Measurements from ENCODE around the gene CACNA2D4.

CACNA2D4 gene

DNA sequence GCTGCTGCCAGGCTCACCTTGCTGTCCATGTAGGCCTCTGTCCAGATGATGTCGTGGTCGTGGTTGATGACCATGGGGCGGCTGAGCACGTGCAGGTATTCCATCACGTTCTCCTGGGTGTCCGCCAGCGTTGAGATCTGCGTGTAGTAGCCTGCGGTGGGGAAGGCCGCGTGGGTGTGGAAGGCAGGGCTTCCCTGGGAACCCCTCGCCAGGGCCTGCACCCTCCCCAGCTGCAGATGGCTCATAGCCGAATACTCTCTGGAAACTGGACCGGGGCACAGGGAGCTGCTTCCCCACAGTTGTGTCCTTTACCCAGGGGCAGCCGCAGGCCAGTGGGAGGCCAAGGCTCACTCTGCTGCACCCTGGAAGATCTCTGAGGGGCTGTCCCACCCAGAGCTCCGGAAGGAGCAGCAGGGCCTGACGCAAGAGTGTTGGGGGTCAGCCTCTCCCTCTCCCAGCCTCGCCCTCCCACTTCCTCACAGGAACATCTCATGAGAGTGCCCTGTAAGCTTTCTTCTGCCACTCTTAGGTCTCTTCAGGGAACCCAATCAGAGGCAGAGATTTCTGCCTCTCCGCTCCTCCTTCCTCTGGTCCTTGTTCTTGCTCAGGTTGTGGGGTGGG is 35.5 kb downstream of the CACNA2D4 start:
- no peaks in the 10 kb centered on the region for H3K79me2 ChIP-seq
- no peak overlapping the region for H3K27ac ChIP-seq
- no peaks in the 10 kb centered on the region for H3K4me1 ChIP-seq
- H3K4me3 ChIP-seq (ENCODE audit: low read depth, low read length) = no peak overlapping the region
- H3K27me3 ChIP-seq (ENCODE audit: control insufficient read depth, insufficient read depth, low read length) = no peaks in the 10 kb centered on the region
- H2AFZ ChIP-seq = no peak overlapping the region
- H3K9ac ChIP-seq = no peak overlapping the region
- no peaks in the 10 kb centered on the region for H3K36me3 ChIP-seq (ENCODE audit: control insufficient read depth, insufficient read depth, low read length)
- no peaks in the 10 kb centered on the region for H3K9me3 ChIP-seq (ENCODE audit: control insufficient read depth, low read length)
- TF ChIP-seq, protein P1, sequence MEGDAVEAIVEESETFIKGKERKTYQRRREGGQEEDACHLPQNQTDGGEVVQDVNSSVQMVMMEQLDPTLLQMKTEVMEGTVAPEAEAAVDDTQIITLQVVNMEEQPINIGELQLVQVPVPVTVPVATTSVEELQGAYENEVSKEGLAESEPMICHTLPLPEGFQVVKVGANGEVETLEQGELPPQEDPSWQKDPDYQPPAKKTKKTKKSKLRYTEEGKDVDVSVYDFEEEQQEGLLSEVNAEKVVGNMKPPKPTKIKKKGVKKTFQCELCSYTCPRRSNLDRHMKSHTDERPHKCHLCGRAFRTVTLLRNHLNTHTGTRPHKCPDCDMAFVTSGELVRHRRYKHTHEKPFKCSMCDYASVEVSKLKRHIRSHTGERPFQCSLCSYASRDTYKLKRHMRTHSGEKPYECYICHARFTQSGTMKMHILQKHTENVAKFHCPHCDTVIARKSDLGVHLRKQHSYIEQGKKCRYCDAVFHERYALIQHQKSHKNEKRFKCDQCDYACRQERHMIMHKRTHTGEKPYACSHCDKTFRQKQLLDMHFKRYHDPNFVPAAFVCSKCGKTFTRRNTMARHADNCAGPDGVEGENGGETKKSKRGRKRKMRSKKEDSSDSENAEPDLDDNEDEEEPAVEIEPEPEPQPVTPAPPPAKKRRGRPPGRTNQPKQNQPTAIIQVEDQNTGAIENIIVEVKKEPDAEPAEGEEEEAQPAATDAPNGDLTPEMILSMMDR (IDR thresholded peaks at IDR 0.05) = no peak
- no peak overlapping the region for H3K4me2 ChIP-seq (ENCODE audit: low read length)

DNA sequence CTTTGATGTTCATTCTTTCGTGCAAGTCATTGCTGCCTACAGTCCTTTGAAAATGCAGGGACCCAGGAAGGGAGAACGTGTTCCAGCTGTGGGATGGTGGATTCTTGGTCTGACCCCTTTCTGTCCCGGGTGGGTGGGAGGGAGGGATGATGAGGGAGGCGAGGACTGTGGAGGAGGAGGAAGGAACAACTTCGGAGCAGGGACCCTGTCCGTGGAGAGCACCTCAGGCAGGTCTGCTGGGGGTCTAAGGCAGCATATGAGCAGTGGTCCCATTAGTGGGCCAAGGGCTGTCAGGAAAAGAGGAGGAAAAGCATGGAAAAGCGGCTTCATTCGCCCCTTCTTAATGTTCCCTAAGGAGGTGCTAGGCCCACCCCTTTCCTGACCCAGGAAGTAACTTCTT is 36.0 kb downstream of the CACNA2D4 start:
- Histone ChIP-seq H3K4me1 (no peaks in the 10 kb centered on the region), H2AFZ (no peak overlapping the region), H3K27me3 (ENCODE audit: control insufficient read depth, insufficient read depth, low read length) (no peaks in the 10 kb centered on the region), H3K36me3 (ENCODE audit: control insufficient read depth, insufficient read depth, low read length) (no peaks in the 10 kb centered on the region), H3K4me3 (ENCODE audit: low read depth, low read length) (no peak overlapping the region), H3K27ac (no peak overlapping the region), H3K79me2 (no peaks in the 10 kb centered on the region), H3K4me2 (ENCODE audit: low read length) (no peak overlapping the region), H3K9me3 (ENCODE audit: control insufficient read depth, low read length) (no peaks in the 10 kb centered on the region), H3K9ac (no peak overlapping the region)
- TF ChIP-seq, protein P1 (IDR thresholded peaks at IDR 0.05) = no peak

DNA sequence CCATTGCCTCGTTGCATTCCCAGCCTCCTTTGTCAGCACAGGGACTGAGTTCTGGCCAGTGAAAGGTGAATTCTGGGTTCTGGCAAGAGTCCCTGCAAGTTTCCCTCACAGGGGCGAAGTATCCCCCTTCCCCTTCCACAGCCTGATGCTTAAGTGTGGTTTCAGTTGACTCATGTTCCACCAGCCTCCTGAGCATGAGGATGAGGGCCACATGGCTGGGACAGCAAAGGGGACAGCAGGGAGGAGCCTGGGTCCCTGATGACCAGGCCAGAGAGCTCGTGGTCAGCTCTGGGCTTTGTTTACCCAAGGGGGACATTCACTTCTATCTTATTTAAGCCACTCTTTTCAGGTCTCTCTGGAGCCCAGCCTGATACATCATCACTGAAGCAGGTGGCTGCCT is 36.5 kb downstream of the CACNA2D4 start:
- no peaks in the 10 kb centered on the region for H3K9me3 ChIP-seq (ENCODE audit: control insufficient read depth, low read length)
- TF ChIP-seq, protein P1 (IDR thresholded peaks at IDR 0.05) = no peak
- H3K9ac ChIP-seq = no peak overlapping the region

DNA sequence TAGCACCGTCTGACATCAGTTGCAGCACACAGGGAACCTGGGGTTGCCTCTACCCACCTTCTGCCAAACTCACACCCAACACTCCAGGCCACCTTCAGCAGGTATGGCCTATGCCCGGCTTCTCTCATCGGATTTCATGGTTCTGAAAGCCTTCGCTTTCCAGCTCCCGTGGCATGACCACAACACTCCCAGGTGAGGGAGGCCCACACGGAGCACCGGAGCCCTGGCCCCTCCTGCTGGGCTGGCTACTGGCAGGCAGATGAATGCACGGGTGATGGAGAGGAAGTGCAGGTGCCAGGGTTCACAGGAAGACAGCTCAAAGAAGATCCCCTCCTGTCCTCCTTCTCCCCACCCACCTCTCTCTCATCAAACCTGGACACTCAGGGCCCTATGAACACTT is 37.2 kb downstream of the CACNA2D4 start:
- H3K36me3 ChIP-seq (ENCODE audit: control insufficient read depth, insufficient read depth, low read length) = no peaks in the 10 kb centered on the region
- no peak overlapping the region for H3K4me3 ChIP-seq (ENCODE audit: low read depth, low read length)
- H3K79me2 ChIP-seq = no peaks in the 10 kb centered on the region
- no peaks in the 10 kb centered on the region for H3K4me1 ChIP-seq
- H3K9me3 ChIP-seq (ENCODE audit: control insufficient read depth, low read length) = no peaks in the 10 kb centered on the region
- TF ChIP-seq, protein P1 (IDR thresholded peaks at IDR 0.05) = no peak
- no peak overlapping the region for H3K4me2 ChIP-seq (ENCODE audit: low read length)
- H2AFZ ChIP-seq = no peak overlapping the region
- no peak overlapping the region for H3K27ac ChIP-seq
- H3K27me3 ChIP-seq (ENCODE audit: control insufficient read depth, insufficient read depth, low read length) = no peaks in the 10 kb centered on the region
- no peak overlapping the region for H3K9ac ChIP-seq

More for the DNA sequence above, 36.5 kb downstream of the CACNA2D4 start:
- Histone ChIP-seq H3K4me1 (no peaks in the 10 kb centered on the region), H3K79me2 (no peaks in the 10 kb centered on the region), H2AFZ (no peak overlapping the region), H3K4me3 (ENCODE audit: low read depth, low read length) (no peak overlapping the region), H3K4me2 (ENCODE audit: low read length) (no peak overlapping the region), H3K27me3 (ENCODE audit: control insufficient read depth, insufficient read depth, low read length) (no peaks in the 10 kb centered on the region), H3K36me3 (ENCODE audit: control insufficient read depth, insufficient read depth, low read length) (no peaks in the 10 kb centered on the region), H3K27ac (no peak overlapping the region)

DNA sequence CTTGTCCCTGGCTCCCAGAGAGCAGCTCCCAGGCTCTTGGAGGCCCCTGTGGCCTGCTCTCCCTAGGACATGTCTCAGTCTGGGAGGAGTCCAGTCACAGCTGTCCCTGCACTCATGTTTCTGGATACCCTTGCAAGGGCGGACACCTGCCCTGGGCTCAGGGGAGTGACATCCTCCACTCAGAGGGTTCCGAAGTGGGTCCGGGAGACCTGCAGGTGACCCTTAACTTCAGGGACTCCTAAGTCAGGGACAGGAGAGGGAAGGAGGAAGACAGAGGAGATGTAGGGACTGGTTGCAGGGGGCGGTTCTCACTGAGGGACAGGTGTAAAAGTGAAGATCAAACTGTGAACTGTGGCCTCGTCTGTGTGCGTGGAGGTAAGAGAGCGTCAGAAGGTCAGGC is 37.6 kb downstream of the CACNA2D4 start:
- Histone ChIP-seq H3K27me3 (ENCODE audit: control insufficient read depth, insufficient read depth, low read length) (no peaks in the 10 kb centered on the region), H3K9me3 (ENCODE audit: control insufficient read depth, low read length) (no peaks in the 10 kb centered on the region), H3K27ac (no peak overlapping the region), H3K4me3 (ENCODE audit: low read depth, low read length) (no peak overlapping the region), H3K4me2 (ENCODE audit: low read length) (no peak overlapping the region), H2AFZ (no peak overlapping the region), H3K79me2 (no peaks in the 10 kb centered on the region), H3K36me3 (ENCODE audit: control insufficient read depth, insufficient read depth, low read length) (no peaks in the 10 kb centered on the region), H3K4me1 (no peaks in the 10 kb centered on the region), H3K9ac (no peak overlapping the region)
- TF ChIP-seq, protein P1 (IDR thresholded peaks at IDR 0.05) = no peak
